Kidney epithelial cell (primary cell): ENCODE results near the gene SLC16A2. TPM values are rescaled to one million over a fixed set of nuclear protein-coding genes. Genes with fewer than 3 reads are reported as not detected.

Experiments
- DNase-seq: peaks from one replicate; pipeline ENCODE4 v3.0.0-alpha.2; 2010; ENCODE audit warnings: low read depth
- H3K27me3 ChIP-seq: 2 replicates; pipeline ENCODE4 v1.6.0; 2011; ENCODE audit warnings: low read length; ENCODE audit not compliant: control insufficient read depth, insufficient read depth
- H3K36me3 ChIP-seq: 2 replicates; pipeline ENCODE4 v1.5.1; 2011; ENCODE audit warnings: low read length; ENCODE audit not compliant: control insufficient read depth, insufficient read depth
- H3K4me3 ChIP-seq: 2 replicates; pipeline ENCODE4 v1.5.1; 2011; ENCODE audit warnings: low read depth, mild to moderate bottlenecking, control low read depth, low read length
- total RNA-seq: library from RNA; depleted of rRNA; stranded (reverse); fragments of >200 nt; gene quantifications from 2 replicates; pipeline ENCODE4 v1.2.3, GENCODE V29; 2015
- TF ChIP-seq, protein P1 (sequence below): IDR thresholded peaks from 2 replicates; pipeline ENCODE4 v1.5.1; 2011; ENCODE audit warnings: mild to moderate bottlenecking, moderate library complexity, low read length, control low read depth, inconsistent platforms; ENCODE audit not compliant: insufficient read depth, poor library complexity, severe bottlenecking

Gene SLC16A2
- total RNA-seq, 1 donor from 2014 or later: 5.0 TPM

- TF ChIP-seq, protein P1, sequence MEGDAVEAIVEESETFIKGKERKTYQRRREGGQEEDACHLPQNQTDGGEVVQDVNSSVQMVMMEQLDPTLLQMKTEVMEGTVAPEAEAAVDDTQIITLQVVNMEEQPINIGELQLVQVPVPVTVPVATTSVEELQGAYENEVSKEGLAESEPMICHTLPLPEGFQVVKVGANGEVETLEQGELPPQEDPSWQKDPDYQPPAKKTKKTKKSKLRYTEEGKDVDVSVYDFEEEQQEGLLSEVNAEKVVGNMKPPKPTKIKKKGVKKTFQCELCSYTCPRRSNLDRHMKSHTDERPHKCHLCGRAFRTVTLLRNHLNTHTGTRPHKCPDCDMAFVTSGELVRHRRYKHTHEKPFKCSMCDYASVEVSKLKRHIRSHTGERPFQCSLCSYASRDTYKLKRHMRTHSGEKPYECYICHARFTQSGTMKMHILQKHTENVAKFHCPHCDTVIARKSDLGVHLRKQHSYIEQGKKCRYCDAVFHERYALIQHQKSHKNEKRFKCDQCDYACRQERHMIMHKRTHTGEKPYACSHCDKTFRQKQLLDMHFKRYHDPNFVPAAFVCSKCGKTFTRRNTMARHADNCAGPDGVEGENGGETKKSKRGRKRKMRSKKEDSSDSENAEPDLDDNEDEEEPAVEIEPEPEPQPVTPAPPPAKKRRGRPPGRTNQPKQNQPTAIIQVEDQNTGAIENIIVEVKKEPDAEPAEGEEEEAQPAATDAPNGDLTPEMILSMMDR: no peak
- DNase-seq: no peak
- Histone ChIP-seq H3K4me3 (no peak overlapping the region), H3K36me3 (no peaks in the 10 kb centered on the region), H3K27me3 (no peaks in the 10 kb centered on the region)
These were observed 77.6 kb downstream of the SLC16A2 start for GRCh38 chrX:74498924-74499323.

DNA sequence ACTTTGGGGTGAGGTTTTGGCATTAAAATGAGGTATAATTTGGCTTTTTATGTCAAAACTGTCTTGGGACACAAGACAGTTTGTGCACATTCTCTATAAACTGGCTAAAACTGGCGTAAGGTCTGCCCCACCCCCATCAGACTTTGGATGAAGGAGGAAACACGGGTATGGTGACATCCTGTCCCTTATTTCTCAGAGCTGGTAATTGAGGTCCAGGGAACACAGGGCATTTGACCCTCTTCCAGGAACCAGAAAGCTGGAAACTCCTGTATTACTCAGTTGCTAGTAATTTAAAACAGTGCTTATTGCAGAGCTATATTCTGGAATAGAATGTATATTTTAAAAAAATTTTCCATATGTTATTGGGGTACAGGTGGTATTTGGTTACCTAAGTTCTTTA is 78.8 kb downstream of the SLC16A2 start:
- TF ChIP-seq, protein P1: no peak
- no peaks in the 10 kb centered on the region for H3K36me3 ChIP-seq
- no peak for DNase-seq
- H3K4me3 ChIP-seq: no peak overlapping the region
- H3K27me3 ChIP-seq: no peaks in the 10 kb centered on the region

DNA sequence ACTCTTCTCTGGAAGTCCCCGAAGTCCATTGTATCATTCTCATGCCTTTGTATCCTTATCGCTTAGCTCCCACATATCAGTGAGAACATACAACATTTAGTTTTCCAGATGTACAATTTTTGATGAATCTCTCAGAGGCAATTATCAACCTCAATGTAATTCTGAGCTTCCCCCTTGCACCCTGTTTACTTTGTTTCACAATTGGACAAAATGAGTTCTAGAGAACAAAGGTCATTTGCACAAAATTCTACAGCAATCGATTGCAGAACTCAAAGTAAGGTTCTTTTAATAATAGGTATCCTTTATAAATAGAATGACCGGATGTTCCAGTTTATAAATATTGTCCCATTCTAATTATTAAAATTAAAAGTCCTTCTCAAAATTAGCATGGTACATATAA is 79.3 kb downstream of the SLC16A2 start:
- TF ChIP-seq, protein P1: no peak
- Histone ChIP-seq H3K27me3 (no peaks in the 10 kb centered on the region), H3K36me3 (no peaks in the 10 kb centered on the region), H3K4me3 (no peak overlapping the region)
- DNase-seq: no peak

DNA sequence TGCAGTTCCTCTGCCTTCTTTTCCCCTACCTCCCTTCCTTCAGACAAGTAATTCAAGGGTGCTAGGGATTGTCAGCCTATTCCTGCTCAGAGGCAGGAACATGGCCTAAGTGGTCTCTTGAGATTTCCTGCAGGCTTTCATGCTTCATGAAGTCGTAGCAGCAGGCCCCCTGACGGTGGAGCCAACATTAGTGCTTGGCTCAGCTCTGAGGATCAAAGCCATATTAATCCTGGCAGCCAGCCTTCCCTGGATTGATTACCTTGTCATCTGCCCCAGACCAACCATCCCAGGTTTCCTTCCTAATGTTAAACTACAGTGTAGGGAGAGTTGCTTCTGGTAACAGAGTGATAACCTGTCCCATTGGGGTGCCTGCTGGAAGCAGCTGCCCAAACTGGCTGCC is 84.1 kb downstream of the SLC16A2 start:
- TF ChIP-seq, protein P1: no peak
- no peaks in the 10 kb centered on the region for H3K36me3 ChIP-seq
- no peak for DNase-seq
- H3K4me3 ChIP-seq: no peak overlapping the region
- H3K27me3 ChIP-seq: no peaks in the 10 kb centered on the region

DNA sequence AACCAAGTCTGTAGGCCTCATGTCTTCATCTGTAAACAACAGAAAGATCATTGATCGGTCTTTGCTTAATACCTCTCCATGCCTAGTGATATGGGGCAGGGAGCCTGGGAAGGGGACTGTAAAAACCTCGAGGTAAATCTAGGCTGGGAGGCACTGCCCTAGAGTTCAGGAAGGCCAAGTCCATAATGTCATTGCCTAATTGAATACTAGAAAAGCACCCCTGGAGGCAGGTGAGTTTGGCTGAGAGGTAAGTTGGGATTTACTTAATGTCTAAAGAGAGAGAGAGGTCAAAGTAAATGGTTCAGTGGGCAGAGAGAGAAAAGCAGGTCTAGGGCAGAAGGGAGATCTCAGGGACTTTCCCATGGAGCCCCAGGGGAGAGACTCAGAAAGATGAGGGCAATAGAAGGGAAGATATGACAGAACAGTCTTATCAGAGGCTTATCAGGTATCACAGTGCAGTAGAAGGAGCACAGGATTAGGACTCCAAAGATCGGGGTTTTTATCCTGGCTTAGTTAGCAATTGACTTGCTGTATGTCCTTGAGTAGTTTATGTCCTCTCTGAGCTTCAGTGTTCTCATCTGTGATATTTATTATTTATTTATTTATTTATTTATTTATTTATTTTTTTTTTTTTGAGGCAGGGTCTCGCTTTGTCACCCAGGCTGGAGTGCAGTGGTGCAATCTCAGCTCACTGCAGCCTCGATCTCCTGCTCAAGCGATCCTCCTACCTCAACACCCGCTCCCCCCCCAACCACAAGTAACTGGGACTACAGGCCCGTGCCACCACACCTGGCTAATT is 85.2 kb downstream of the SLC16A2 start:
- Histone ChIP-seq H3K4me3 (no peak overlapping the region), H3K27me3 (no peaks in the 10 kb centered on the region), H3K36me3 (no peaks in the 10 kb centered on the region)
- no peak for DNase-seq
- TF ChIP-seq, protein P1: no peak

GRCh38 chrX:74507191-74507590 is 85.9 kb downstream of the SLC16A2 start:
- no peak for DNase-seq
- Histone ChIP-seq H3K4me3 (no peak overlapping the region), H3K36me3 (no peaks in the 10 kb centered on the region), H3K27me3 (no peaks in the 10 kb centered on the region)
- TF ChIP-seq, protein P1: no peak
